Sigmoid colon (tissue), 3 donors: ENCODE results near the gene ACOT12.

Experiments used
- POLR2A ChIP-seq, 2 donors: fragments of 450-650 bp; IDR thresholded peaks; one replicate each; pipeline ENCODE4 v1.6.1; 2016; ENCODE audit warnings: antibody characterized with exemption in 2 of 2, mild to moderate bottlenecking in 2 of 2, moderate library complexity in 2 of 2
- TF ChIP-seq, protein P1 (sequence below), 4 experiments: fragments of 450-650 bp in 3 of 4; fragments of 200-600 bp in 1 of 4; IDR thresholded peaks; one replicate each; pipeline ENCODE4 v1.5.1; 2016 to 2019; ENCODE audit warnings: antibody characterized with exemption in 4 of 4, mild to moderate bottlenecking in 3 of 4, moderate library complexity in 2 of 4

DNA sequence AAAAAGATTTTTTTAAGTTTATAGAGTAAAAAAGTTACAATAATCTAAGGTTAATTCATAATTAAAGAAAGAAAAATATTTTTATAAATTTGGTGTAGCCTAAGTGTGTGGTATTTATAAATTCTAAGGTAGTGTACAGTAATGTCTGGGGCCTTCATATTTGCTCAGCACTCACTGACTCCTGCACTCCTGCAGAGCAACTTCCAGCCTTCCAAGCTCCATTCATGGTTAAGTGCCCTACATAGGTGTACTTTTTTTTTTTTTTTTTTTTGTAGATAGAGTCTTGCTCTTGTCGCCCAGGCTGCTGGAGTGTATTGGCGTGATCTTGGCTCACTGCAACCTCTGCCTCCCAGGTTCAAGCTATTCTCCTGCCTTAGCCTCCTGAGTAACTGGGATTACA is 10.1 kb downstream of the ACOT12 start:
- no peak for TF ChIP-seq POLR2A (IDR thresholded peaks at IDR 0.05)
- TF ChIP-seq, protein P1, sequence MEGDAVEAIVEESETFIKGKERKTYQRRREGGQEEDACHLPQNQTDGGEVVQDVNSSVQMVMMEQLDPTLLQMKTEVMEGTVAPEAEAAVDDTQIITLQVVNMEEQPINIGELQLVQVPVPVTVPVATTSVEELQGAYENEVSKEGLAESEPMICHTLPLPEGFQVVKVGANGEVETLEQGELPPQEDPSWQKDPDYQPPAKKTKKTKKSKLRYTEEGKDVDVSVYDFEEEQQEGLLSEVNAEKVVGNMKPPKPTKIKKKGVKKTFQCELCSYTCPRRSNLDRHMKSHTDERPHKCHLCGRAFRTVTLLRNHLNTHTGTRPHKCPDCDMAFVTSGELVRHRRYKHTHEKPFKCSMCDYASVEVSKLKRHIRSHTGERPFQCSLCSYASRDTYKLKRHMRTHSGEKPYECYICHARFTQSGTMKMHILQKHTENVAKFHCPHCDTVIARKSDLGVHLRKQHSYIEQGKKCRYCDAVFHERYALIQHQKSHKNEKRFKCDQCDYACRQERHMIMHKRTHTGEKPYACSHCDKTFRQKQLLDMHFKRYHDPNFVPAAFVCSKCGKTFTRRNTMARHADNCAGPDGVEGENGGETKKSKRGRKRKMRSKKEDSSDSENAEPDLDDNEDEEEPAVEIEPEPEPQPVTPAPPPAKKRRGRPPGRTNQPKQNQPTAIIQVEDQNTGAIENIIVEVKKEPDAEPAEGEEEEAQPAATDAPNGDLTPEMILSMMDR (IDR thresholded peaks at IDR 0.05): no peak
